Measurements from ENCODE around the gene ADRA2C.

ADRA2C gene

DNA sequence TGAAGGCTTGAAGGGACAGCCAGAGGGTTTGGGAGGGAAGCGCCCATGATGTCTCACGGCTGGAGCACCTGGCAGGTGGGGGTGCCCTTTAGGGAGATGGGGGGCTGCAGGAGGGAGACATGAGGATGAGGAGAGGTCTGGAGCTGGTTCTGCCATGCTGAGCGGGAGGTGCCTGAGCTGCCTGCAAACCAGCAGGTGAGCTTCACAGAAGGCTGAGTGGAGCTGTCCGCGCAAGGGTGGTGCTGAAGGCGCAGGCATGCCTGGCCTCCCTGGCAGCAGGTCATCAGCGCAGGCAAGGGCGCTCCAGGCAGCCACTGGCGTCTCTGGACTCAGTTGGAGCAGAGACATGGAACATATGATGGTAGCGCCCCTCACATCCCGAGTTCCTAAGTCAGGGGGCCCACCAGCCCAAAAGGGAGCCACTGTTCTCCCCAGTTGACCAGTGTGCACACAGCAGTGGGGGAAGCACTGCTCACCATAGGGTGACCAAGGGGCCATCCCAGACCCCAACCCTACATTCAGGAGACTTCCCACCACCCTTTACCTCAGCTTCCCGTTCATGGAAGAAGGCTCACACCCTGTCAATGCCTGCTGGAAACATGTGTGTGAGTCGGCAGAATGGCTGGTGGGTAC is 25.8 kb downstream of the ADRA2C start:
- Histone ChIP-seq H3K9ac (ENCODE audit: low read length) (no peak overlapping the region), H3K4me1 (ENCODE audit: control insufficient read depth, insufficient read depth, low read length) (no peaks in the 10 kb centered on the region), H3K27me3 (replicated peaks; ENCODE audit: control insufficient read depth, insufficient read depth, low read length) (peaks cover 52% of the 10 kb centered on the region), H3K4me3 (ENCODE audit: low read length) (no peak overlapping the region), H3K9me3 (ENCODE audit: control insufficient read depth, low read length) (peaks cover 28% of the 10 kb centered on the region), H3K36me3 (ENCODE audit: control insufficient read depth, insufficient read depth, low read length, severe bottlenecking) (no peaks in the 10 kb centered on the region)
- DNase-seq (ENCODE audit: low read depth) = peak; percentile 36

DNA sequence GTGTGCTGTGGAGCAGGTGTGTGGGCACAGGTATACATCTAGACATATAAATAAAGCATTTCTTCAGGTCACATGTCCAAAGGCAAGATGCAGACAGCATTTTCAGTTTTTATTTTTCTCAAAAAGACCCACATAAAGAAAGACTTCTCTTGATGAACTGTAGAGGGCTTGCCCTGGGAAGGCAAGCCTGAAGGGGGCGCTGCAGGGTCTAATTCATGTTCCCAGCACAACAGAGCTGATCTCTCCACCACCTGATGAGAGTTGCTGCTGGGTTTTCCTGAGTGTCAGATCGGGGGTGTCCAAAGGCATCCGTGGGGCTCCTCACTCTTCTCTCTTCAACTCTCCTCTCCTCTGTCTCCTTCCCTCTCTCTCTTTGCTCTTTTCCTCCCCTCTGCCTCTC is 26.6 kb downstream of the ADRA2C start:
- DNase-seq (ENCODE audit: low read depth) = no peak

DNA sequence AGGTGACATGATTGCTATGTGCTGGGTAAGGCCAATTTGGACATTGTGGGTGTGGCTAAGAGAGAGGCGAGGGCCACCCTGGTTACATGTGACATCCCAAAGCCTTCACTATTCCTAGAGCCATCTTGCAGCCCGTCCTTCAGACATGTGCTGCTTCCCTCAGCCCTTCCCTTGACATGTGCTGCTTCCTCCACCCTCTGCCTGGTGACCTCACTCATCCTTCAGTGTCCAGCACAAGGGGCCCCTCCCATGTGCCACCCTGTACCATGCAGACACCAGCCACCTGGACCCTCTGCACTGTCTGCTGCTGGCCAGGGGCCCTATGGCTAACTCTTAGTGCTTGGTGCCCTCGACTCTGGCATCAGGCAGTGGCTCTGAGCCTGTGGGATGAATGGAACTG is 27.4 kb downstream of the ADRA2C start:
- Histone ChIP-seq H3K4me3 (ENCODE audit: low read length) (no peak overlapping the region), H3K36me3 (ENCODE audit: control insufficient read depth, insufficient read depth, low read length, severe bottlenecking) (no peaks in the 10 kb centered on the region), H3K27me3 (replicated peaks; ENCODE audit: control insufficient read depth, insufficient read depth, low read length) (peaks cover 47% of the 10 kb centered on the region), H3K9ac (ENCODE audit: low read length) (no peak overlapping the region), H3K4me1 (ENCODE audit: control insufficient read depth, insufficient read depth, low read length) (no peaks in the 10 kb centered on the region), H3K9me3 (ENCODE audit: control insufficient read depth, low read length) (peaks cover 31% of the 10 kb centered on the region)
- DNase-seq (ENCODE audit: low read depth) = no peak

More for the DNA sequence above, 26.6 kb downstream of the ADRA2C start:
- no peak overlapping the region for H3K9ac ChIP-seq (ENCODE audit: low read length)
- H3K4me1 ChIP-seq (ENCODE audit: control insufficient read depth, insufficient read depth, low read length) = no peaks in the 10 kb centered on the region
- peaks cover 31% of the 10 kb centered on the region for H3K9me3 ChIP-seq (ENCODE audit: control insufficient read depth, low read length)
- H3K27me3 ChIP-seq (replicated peaks; ENCODE audit: control insufficient read depth, insufficient read depth, low read length) = peaks cover 46% of the 10 kb centered on the region
- H3K36me3 ChIP-seq (ENCODE audit: control insufficient read depth, insufficient read depth, low read length, severe bottlenecking) = no peaks in the 10 kb centered on the region
- H3K4me3 ChIP-seq (ENCODE audit: low read length) = no peak overlapping the region

DNA sequence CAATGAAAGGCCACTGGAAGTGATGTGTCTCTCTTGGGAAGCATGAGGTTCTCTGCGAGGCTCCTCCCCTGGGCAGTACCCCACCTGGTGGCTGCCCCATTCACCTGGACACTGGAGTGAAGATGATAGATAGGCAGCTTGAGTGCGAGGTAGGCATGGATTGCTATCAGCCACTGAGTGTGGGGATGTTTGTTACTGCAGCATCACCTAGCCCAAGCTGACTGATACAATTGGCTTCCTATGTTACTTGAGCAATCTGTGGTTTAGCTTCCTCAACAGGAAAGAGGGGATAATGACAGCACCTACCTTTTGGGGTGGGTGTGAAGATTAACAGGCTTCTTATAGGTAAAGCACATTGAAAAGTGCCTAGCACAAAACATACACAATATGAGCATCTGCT is 30.8 kb downstream of the ADRA2C start:
- Histone ChIP-seq H3K9me3 (ENCODE audit: control insufficient read depth, low read length) (peaks cover 31% of the 10 kb centered on the region), H3K4me1 (ENCODE audit: control insufficient read depth, insufficient read depth, low read length) (no peaks in the 10 kb centered on the region), H3K36me3 (ENCODE audit: control insufficient read depth, insufficient read depth, low read length, severe bottlenecking) (no peaks in the 10 kb centered on the region), H3K9ac (ENCODE audit: low read length) (no peak overlapping the region), H3K27me3 (replicated peaks; ENCODE audit: control insufficient read depth, insufficient read depth, low read length) (peaks cover 45% of the 10 kb centered on the region), H3K4me3 (ENCODE audit: low read length) (no peak overlapping the region)
- no peak for DNase-seq (ENCODE audit: low read depth)

DNA sequence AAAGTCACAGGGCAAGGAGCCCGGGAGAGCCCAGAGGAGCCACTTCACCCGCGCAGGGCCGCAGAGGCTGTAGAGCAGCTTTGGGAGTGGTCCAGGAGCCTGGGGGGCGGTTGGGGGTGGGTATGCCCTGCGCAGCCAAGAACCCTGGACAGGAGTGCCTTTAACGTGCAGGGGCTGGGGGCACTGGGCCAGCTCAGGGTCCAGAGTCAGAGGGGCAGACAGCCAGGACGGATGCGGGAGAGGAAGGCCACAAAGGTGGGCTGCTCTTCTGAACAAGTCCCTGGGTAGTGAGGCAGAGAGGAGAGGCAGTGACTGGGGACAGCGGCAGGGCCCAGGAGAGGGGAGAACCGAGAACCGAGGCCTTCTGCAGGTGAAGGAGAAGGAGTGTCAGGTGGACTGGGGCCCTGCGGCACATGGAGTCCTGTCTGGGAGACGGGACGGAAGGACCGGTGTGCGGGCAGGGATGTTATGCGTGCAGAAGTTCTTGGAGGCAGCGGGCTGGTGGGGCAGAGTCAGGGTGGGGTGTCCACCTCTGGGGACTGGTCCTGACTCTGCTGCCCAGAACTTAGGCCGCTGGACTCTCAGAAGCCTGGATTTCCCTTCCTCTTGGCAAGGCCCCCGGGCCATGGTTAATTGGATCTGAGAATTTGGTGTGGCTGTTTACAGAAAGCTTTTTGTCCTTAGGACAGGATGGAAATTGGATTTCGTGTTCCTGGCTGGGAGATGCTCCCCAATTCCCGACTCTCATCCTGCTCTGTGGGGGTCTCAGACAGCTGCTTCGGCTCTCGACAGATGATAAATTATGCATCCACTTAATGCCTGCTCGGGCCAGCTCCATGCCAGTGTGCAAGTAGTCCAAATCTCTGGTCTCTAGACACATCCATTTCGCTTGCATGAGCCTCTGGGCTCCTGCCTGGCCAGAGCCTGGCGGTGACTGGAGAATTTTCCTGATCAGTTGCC is 31.9 kb downstream of the ADRA2C start:
- H3K4me3 ChIP-seq (ENCODE audit: low read length) = no peak overlapping the region
- H3K9ac ChIP-seq (ENCODE audit: low read length) = no peak overlapping the region
- H3K4me1 ChIP-seq (ENCODE audit: control insufficient read depth, insufficient read depth, low read length) = no peaks in the 10 kb centered on the region
- peaks cover 31% of the 10 kb centered on the region for H3K9me3 ChIP-seq (ENCODE audit: control insufficient read depth, low read length)
- no peak for DNase-seq (ENCODE audit: low read depth)
- no peaks in the 10 kb centered on the region for H3K36me3 ChIP-seq (ENCODE audit: control insufficient read depth, insufficient read depth, low read length, severe bottlenecking)
- peaks cover 47% of the 10 kb centered on the region for H3K27me3 ChIP-seq (replicated peaks; ENCODE audit: control insufficient read depth, insufficient read depth, low read length)

DNA sequence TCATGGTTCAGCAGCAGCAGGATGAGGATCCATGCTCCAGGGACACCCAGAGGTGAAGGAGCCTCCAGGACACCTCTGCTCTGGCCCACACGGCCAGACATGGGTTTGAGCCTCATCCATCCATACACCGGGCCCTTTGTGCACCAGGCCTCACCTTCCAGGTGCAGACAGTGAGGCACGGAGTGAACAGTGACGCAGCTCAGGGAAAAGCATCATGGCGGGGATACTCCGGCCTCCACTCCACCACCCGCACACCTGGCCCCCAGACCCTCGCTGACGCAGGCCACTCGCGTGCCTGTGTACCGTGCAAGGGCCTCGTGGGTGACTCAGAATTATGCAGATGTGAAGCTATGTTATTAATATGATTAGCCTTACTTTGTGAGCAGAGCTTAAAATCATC is 33.3 kb downstream of the ADRA2C start:
- H3K9ac ChIP-seq (ENCODE audit: low read length) = no peak overlapping the region
- H3K4me3 ChIP-seq (ENCODE audit: low read length) = no peak overlapping the region
- peaks cover 28% of the 10 kb centered on the region for H3K9me3 ChIP-seq (ENCODE audit: control insufficient read depth, low read length)
- peaks cover 44% of the 10 kb centered on the region for H3K27me3 ChIP-seq (replicated peaks; ENCODE audit: control insufficient read depth, insufficient read depth, low read length)
- no peaks in the 10 kb centered on the region for H3K36me3 ChIP-seq (ENCODE audit: control insufficient read depth, insufficient read depth, low read length, severe bottlenecking)
- no peaks in the 10 kb centered on the region for H3K4me1 ChIP-seq (ENCODE audit: control insufficient read depth, insufficient read depth, low read length)
- DNase-seq (ENCODE audit: low read depth) = no peak

DNA sequence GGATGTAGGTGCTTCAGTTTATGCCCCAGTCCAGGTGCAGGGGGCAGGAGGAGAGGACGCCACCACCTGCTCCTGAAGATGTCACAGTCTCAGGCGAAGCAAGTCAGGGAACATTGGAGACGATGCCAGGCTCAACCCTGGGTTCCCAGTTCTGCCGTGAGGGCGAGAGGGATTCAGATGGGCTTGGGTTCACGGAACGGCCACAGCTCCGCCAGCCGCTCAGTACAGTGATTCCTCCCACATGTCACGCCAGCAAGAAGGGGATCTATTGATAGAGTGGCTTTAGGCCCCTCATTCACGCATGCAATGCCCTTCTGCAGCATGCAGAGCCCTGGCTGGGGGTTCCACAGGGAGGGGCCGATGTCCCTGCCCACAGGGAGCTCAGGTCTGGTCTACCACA is 34.2 kb downstream of the ADRA2C start:
- Histone ChIP-seq H3K27me3 (replicated peaks; ENCODE audit: control insufficient read depth, insufficient read depth, low read length) (peaks cover 50% of the 10 kb centered on the region), H3K4me1 (ENCODE audit: control insufficient read depth, insufficient read depth, low read length) (no peaks in the 10 kb centered on the region)
- DNase-seq (ENCODE audit: low read depth) = no peak

DNA sequence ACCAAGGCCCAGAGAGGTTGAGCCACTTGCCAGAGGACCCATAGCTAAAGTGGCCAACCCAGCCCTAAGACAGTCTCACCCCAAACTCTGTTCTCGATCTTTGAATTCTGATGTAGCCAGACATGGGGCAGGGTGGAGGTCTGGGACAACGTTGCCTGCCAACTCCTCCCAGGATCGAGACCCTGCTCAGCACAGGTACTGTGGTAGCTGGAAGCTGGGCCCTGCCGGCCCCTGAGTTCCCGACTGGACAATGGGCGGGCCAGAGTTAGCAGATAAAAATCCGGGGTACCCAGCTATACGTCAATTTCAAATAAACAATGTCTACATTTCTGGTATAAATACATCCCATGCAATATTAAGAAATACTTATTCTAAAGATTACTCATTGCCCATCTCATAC is 35.3 kb downstream of the ADRA2C start:
- Histone ChIP-seq H3K4me3 (ENCODE audit: low read length) (no peak overlapping the region), H3K36me3 (ENCODE audit: control insufficient read depth, insufficient read depth, low read length, severe bottlenecking) (no peaks in the 10 kb centered on the region), H3K9ac (ENCODE audit: low read length) (no peak overlapping the region), H3K4me1 (ENCODE audit: control insufficient read depth, insufficient read depth, low read length) (no peaks in the 10 kb centered on the region), H3K27me3 (replicated peaks; ENCODE audit: control insufficient read depth, insufficient read depth, low read length) (peaks cover 56% of the 10 kb centered on the region), H3K9me3 (ENCODE audit: control insufficient read depth, low read length) (peaks cover 8% of the 10 kb centered on the region)
- no peak for DNase-seq (ENCODE audit: low read depth)

More for the DNA sequence above, 34.2 kb downstream of the ADRA2C start:
- Histone ChIP-seq H3K36me3 (ENCODE audit: control insufficient read depth, insufficient read depth, low read length, severe bottlenecking) (no peaks in the 10 kb centered on the region), H3K9ac (ENCODE audit: low read length) (no peak overlapping the region), H3K4me3 (ENCODE audit: low read length) (no peak overlapping the region), H3K9me3 (ENCODE audit: control insufficient read depth, low read length) (peaks cover 20% of the 10 kb centered on the region)

DNA sequence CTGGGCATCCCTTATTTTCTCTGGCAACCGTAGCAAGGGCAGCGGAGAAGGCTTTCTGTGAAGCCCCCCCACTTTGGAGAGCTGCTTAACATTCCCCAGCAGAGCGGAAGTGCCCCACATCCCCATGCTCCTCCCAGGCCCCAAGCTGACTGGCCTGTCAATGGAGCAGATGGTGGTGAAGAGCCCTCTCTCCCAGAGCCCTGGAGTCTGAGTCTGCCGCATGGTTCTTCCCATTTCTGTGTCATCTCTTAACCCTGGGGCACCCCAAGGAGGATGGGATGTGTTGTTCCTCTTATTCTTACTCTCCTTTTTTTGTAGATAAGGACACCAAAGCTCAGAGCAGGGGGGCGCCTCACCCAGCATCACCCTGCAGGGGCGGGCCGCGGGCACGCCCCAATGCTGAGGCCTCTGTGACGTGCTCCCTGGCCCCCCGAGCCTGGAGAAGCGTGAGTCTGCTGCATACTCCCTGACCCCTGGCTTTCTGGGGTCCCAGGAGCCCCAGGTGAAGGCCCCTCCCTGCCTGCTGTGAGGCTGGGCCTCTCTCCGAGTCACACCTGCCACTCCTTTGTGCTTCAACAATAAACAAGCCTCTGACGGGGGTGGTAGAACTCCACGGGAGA is 35.9 kb downstream of the ADRA2C start:
- Histone ChIP-seq H3K9me3 (ENCODE audit: control insufficient read depth, low read length) (peaks cover 3% of the 10 kb centered on the region), H3K36me3 (ENCODE audit: control insufficient read depth, insufficient read depth, low read length, severe bottlenecking) (no peaks in the 10 kb centered on the region), H3K27me3 (replicated peaks; ENCODE audit: control insufficient read depth, insufficient read depth, low read length) (peaks cover 58% of the 10 kb centered on the region), H3K9ac (ENCODE audit: low read length) (no peak overlapping the region), H3K4me1 (ENCODE audit: control insufficient read depth, insufficient read depth, low read length) (no peaks in the 10 kb centered on the region), H3K4me3 (ENCODE audit: low read length) (no peak overlapping the region)
- no peak for DNase-seq (ENCODE audit: low read depth)

DNA sequence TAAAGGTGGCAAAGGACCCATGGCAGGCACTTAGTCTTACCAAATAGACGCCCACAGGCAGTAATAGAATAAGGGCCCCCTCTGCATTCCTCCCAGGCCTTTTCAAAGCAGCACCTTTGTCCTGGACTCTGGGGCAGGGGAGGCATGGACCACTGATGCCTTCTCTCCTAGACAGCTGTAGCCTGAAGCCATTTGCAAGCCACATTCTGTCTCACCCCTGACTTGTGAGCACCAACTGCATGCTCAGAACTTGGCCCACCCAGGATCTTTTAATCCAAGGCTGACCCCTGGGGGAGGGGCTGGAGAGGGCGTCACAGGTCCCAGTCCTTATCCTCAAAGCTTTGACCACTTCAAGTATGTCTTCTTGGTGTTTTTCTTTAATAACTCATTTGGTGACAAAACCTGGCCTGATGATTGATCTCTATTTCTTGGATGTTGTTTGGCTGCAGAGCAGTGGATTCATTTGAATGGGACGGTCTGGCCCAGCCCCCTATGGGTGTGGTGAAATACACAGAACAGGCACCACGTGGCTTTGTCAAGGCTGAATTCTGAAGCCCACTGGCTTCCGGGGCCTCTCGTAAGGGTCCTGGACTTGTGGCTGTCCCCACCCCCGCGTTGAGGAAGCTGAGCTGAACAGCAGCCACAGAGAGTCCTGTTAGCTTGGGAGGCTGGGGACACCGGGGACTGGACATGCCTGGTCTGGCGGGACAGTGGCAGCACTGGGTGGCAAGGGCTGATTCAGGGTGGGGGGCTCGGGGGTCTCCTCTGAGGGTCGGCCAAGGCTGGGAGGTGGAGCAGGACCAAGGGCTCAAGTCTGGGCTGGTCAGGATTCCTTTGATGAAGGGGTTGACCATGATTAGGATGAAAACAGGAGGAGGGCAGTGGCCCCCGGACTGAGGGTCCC is 36.6 kb downstream of the ADRA2C start:
- Histone ChIP-seq H3K9ac (ENCODE audit: low read length) (no peak overlapping the region), H3K9me3 (ENCODE audit: control insufficient read depth, low read length) (no peaks in the 10 kb centered on the region), H3K27me3 (replicated peaks; ENCODE audit: control insufficient read depth, insufficient read depth, low read length) (peaks cover 64% of the 10 kb centered on the region), H3K4me1 (ENCODE audit: control insufficient read depth, insufficient read depth, low read length) (no peaks in the 10 kb centered on the region), H3K36me3 (ENCODE audit: control insufficient read depth, insufficient read depth, low read length, severe bottlenecking) (no peaks in the 10 kb centered on the region), H3K4me3 (ENCODE audit: low read length) (no peak overlapping the region)
- no peak for DNase-seq (ENCODE audit: low read depth)
